ENCODE results near the gene SLC9A9. TPM values are rescaled to one million over a fixed set of nuclear protein-coding genes. Genes with fewer than 3 reads are reported as not detected.

SLC9A9 gene
- total RNA-seq, 4 donors from 2014 or later, result 10.1 to 27.2 (median 16.7) TPM

DNA sequence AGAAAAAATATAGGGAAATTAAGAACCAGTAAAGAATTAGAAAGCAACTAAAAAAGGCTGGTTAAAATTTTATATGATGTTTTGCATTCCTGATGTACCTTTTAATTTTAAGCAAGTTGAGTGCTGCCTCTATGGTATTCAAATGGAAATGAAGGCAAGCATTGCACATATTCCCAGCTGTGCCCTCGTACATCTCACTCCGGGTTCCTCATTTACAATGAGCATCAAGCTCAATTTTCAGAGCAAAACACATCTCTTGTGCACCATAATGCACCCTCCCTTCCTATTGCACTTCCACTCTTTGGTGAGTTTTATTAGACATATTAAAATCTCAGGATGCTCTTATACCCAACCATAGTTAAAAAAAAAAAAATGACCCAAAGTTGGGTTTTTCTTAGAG is 460.8 kb downstream of the SLC9A9 start:
- no peaks in the 10 kb centered on the region for H3K9me3 ChIP-seq
- ATAC-seq, result no peak
- 67 to 98% methylated on average over 1 to 2 of the region's 2 CpGs for WGBS, 2 donors (ENCODE audit: low coverage in 1 of 2)
- H3K4me3 ChIP-seq, result no peak overlapping the region
- TF ChIP-seq, protein P1, sequence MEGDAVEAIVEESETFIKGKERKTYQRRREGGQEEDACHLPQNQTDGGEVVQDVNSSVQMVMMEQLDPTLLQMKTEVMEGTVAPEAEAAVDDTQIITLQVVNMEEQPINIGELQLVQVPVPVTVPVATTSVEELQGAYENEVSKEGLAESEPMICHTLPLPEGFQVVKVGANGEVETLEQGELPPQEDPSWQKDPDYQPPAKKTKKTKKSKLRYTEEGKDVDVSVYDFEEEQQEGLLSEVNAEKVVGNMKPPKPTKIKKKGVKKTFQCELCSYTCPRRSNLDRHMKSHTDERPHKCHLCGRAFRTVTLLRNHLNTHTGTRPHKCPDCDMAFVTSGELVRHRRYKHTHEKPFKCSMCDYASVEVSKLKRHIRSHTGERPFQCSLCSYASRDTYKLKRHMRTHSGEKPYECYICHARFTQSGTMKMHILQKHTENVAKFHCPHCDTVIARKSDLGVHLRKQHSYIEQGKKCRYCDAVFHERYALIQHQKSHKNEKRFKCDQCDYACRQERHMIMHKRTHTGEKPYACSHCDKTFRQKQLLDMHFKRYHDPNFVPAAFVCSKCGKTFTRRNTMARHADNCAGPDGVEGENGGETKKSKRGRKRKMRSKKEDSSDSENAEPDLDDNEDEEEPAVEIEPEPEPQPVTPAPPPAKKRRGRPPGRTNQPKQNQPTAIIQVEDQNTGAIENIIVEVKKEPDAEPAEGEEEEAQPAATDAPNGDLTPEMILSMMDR (IDR thresholded peaks at IDR 0.05), result no peak
- TF ChIP-seq POLR2A (IDR thresholded peaks at IDR 0.05) (no peak), POLR2AphosphoS5 (IDR thresholded peaks at IDR 0.05) (no peak), EP300 (IDR thresholded peaks at IDR 0.05) (no peak)
- H3K36me3 ChIP-seq, result no peaks in the 10 kb centered on the region
- H3K4me1 ChIP-seq, result no peaks in the 10 kb centered on the region
- H3K27me3 ChIP-seq, result no peaks in the 10 kb centered on the region
- no peak overlapping the region for H3K27ac ChIP-seq

DNA sequence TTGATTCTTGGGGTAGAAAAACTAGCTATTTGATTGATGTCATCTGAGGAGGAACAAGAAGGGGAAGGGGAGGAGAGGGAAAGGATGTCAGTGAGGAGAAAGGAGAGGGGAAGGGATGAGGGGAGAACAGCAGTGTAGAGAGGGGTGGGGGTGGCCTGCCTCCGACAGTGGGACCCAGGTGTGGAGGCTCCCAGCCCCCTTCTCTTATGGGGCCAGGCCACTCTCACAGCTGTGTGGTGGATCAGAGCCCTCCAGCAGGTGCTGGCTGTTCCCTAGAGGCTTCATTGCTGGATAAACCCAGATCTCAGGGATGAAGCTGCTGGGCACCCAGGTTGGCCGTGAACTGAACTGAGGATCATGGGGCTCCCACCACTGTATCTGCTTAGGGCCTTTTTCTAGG is 464.2 kb downstream of the SLC9A9 start:
- Histone ChIP-seq H3K27me3 (no peaks in the 10 kb centered on the region), H3K4me1 (no peaks in the 10 kb centered on the region), H3K27ac (no peak overlapping the region), H3K9me3 (no peaks in the 10 kb centered on the region), H3K4me3 (no peak overlapping the region), H3K36me3 (peaks cover 0 to 6% of the 10 kb centered on the region in 2 donors)
- TF ChIP-seq, protein P1 (IDR thresholded peaks at IDR 0.05), result no peak
- no peak for TF ChIP-seq POLR2AphosphoS5 (IDR thresholded peaks at IDR 0.05)
- no peak for TF ChIP-seq EP300 (IDR thresholded peaks at IDR 0.05)
- TF ChIP-seq POLR2A (IDR thresholded peaks at IDR 0.05), result no peak
- WGBS, 2 donors (ENCODE audit: low coverage in 1 of 2), result 100% methylated on average over 2 of the region's 2 CpGs; no CpG with 5 or more reads in 1 of the 2 donors
- no peak for ATAC-seq

DNA sequence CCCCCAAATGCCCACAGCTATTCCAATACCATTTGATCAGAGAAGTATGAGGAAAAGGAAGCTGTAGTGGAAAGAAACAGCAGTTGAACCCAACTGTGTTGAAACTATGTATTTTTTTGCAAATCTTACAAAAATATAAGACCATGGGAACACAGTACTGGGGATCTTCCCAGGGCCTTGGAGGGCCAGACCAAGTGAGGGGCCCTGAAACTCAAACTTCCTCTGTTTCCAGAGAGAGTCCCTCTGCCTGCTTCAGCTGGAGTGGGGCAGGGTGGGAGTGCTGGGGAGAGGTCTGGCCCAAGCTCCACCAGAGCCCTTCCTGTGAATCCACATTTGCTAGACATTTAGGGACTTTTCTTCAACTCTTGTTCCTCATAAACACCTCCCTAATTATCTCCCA is 464.8 kb downstream of the SLC9A9 start:
- Histone ChIP-seq H3K9me3 (no peaks in the 10 kb centered on the region), H3K4me1 (no peaks in the 10 kb centered on the region), H3K27me3 (no peaks in the 10 kb centered on the region), H3K36me3 (peaks cover 0 to 6% of the 10 kb centered on the region in 2 donors), H3K4me3 (no peak overlapping the region), H3K27ac (no peak overlapping the region)
- no peak for ATAC-seq
- TF ChIP-seq POLR2AphosphoS5 (IDR thresholded peaks at IDR 0.05) (no peak), EP300 (IDR thresholded peaks at IDR 0.05) (no peak), POLR2A (IDR thresholded peaks at IDR 0.05) (no peak)
- TF ChIP-seq, protein P1 (IDR thresholded peaks at IDR 0.05), result no peak

DNA sequence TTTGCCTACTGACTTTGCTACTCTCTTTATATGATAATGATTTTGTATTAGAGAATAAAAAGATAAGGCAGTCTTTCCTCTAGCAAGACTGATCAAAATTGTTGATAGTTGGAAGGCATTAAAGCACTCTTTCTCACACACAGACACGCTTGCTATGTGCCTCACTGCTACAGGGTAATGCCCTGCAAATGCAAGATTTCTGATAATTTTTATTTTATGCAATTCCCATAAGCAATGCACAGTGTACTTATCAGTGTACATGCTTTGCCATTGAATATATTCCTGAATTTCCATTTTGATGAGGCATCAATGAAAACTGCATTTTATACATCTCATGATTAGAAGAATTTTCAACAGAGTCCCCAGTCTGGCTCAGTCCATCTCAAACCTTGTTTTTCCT is 465.5 kb downstream of the SLC9A9 start:
- H3K27ac ChIP-seq, result no peak overlapping the region
- no peaks in the 10 kb centered on the region for H3K27me3 ChIP-seq
- H3K4me3 ChIP-seq, result no peak overlapping the region
- H3K36me3 ChIP-seq, result peaks cover 0 to 6% of the 10 kb centered on the region in 2 donors
- ATAC-seq, result no peak
- H3K9me3 ChIP-seq, result no peaks in the 10 kb centered on the region
- 100% methylated on average over 1 of the region's 1 CpG for WGBS, 2 donors (ENCODE audit: low coverage in 1 of 2)
- TF ChIP-seq EP300 (IDR thresholded peaks at IDR 0.05) (no peak), POLR2A (IDR thresholded peaks at IDR 0.05) (no peak), POLR2AphosphoS5 (IDR thresholded peaks at IDR 0.05) (no peak)
- TF ChIP-seq, protein P1 (IDR thresholded peaks at IDR 0.05), result no peak
- H3K4me1 ChIP-seq, result no peaks in the 10 kb centered on the region

DNA sequence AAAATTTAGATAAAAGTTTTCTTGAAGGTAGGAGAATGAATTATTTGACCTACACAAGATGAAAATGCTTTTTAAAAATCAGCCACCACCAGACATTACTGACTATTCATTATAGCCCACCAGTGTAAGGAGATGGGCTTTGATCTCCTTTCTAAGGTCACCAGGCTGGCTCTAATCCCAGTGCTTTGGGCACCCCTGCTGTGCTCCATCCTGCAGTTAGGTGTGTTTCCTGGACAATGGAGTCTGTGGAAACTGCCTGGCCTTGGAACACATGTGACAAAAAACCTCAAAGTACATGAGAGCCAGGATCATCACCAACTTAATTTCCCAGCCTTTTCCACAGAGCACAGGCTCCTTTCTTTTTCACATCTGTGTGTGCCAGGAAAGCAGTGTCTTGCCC is 467.8 kb downstream of the SLC9A9 start:
- H3K27ac ChIP-seq, result no peak overlapping the region
- H3K4me1 ChIP-seq, result no peaks in the 10 kb centered on the region
- ATAC-seq, result no peak
- TF ChIP-seq, protein P1 (IDR thresholded peaks at IDR 0.05), result no peak
- TF ChIP-seq POLR2A (IDR thresholded peaks at IDR 0.05), result no peak
- TF ChIP-seq POLR2AphosphoS5 (IDR thresholded peaks at IDR 0.05), result no peak
- no peak for TF ChIP-seq EP300 (IDR thresholded peaks at IDR 0.05)
- H3K9me3 ChIP-seq, result no peaks in the 10 kb centered on the region
- no peaks in the 10 kb centered on the region for H3K27me3 ChIP-seq
- no peak overlapping the region for H3K4me3 ChIP-seq
- H3K36me3 ChIP-seq, result peaks cover 0 to 6% of the 10 kb centered on the region in 2 donors

All from gastroesophageal sphincter (tissue), 4 donors.